ENCODE data around the gene ARG2. TPM values are rescaled to one million over a fixed set of nuclear protein-coding genes. Genes with fewer than 3 reads are reported as not detected.
A peak's percentile ranks its signal among the peaks of the same experiment; 100 is the strongest.
"Not testable (repeated sequence)": the region's sequence is repeated elsewhere in the genome, so short reads cannot be mapped to it uniquely, and the experiment has no call there.

ARG2 gene
- total RNA-seq, 1 experiment from 2014 or later, result 35.6 TPM

- POLR2A ChIA-PET (ENCODE audit: low non-redundant PET), result no interaction called here
- Histone ChIP-seq H3K9me3 (ENCODE audit: low read depth, low read length, poor library complexity, severe bottlenecking) (no peaks in the 10 kb centered on the region), H3K36me3 (ENCODE audit: insufficient read depth, low read length, poor library complexity, severe bottlenecking) (no peaks in the 10 kb centered on the region), H3K4me3 (ENCODE audit: low read depth, low read length, poor library complexity, severe bottlenecking) (peak overlapping the region; percentile 69), H3K4me1 (ENCODE audit: insufficient read depth, low read length, poor library complexity, severe bottlenecking) (peaks cover 31% of the 10 kb centered on the region), H3K27me3 (replicated peaks; ENCODE audit: insufficient read depth, low read depth, low read length, poor library complexity) (no peaks in the 10 kb centered on the region), H3K27ac (ENCODE audit: low read depth, low read length, poor library complexity, severe bottlenecking) (peak overlapping the region; percentile 30)
- peak; percentile 35 for DNase-seq (ENCODE audit: low spot score)
- no TSS peak for BruUV-seq (replicated peaks)
- CTCF ChIA-PET, result interaction anchor here (0.7 to 2.4 kb wide), 3 partner anchors 20 to 1196 kb away, joined by 3 to 17 read pairs (median 4); partner anchors contain the start of gene PIGH
- intact Hi-C loops (cut with micrococcal nuclease; ENCODE audit: unreplicated experiment), result no loop called here
- TF ChIP-seq CTCF (conservative IDR thresholded peaks at IDR 0.05; ENCODE audit: low read depth, low read length) (no peak), EZH2 (IDR thresholded peaks at IDR 0.05; ENCODE audit: borderline replicate concordance, low read depth, low read length, poor library complexity, severe bottlenecking) (no peak)
Measured at GRCh38 chr14:67620217-67620785, 581 bp downstream of the ARG2 start.

- TF ChIP-seq CTCF (conservative IDR thresholded peaks at IDR 0.05; ENCODE audit: low read depth, low read length), result no peak
- TF ChIP-seq EZH2 (IDR thresholded peaks at IDR 0.05; ENCODE audit: borderline replicate concordance, low read depth, low read length, poor library complexity, severe bottlenecking), result no peak
- BruUV-seq (replicated peaks), result no TSS peak
- Histone ChIP-seq H3K27me3 (replicated peaks; ENCODE audit: insufficient read depth, low read depth, low read length, poor library complexity) (no peaks in the 10 kb centered on the region), H3K4me3 (ENCODE audit: low read depth, low read length, poor library complexity, severe bottlenecking) (no peak overlapping the region), H3K9me3 (ENCODE audit: low read depth, low read length, poor library complexity, severe bottlenecking) (no peaks in the 10 kb centered on the region), H3K36me3 (ENCODE audit: insufficient read depth, low read length, poor library complexity, severe bottlenecking) (no peaks in the 10 kb centered on the region), H3K27ac (ENCODE audit: low read depth, low read length, poor library complexity, severe bottlenecking) (peak overlapping the region; percentile 47), H3K4me1 (ENCODE audit: insufficient read depth, low read length, poor library complexity, severe bottlenecking) (peaks cover 31% of the 10 kb centered on the region)
- POLR2A ChIA-PET (ENCODE audit: low non-redundant PET), result interaction anchor here (0.6 to 0.7 kb wide), 2 partner anchors 19 to 54 kb away, joined by 4 read pairs; no protein-coding TSS in a partner anchor
- CTCF ChIA-PET, result interaction anchor here (1.1 kb wide), 1 partner anchor 44 kb away, joined by 5 read pairs; no protein-coding TSS in a partner anchor
- DNase-seq (ENCODE audit: low spot score), result peak; percentile 86
- intact Hi-C loops (cut with micrococcal nuclease; ENCODE audit: unreplicated experiment), result no loop called here
Measured at GRCh38 chr14:67622675-67623074, 3.0 kb downstream of the ARG2 start.

GRCh38 chr14:67623114-67623513 is 3.4 kb downstream of the ARG2 start:
- ChIA-PET CTCF (interaction anchor here (1.1 kb wide), 1 partner anchor 44 kb away, joined by 5 read pairs; no protein-coding TSS in a partner anchor), POLR2A (ENCODE audit: low non-redundant PET) (interaction anchor here (0.7 kb wide), 1 partner anchor 19 kb away, joined by 4 read pairs; no protein-coding TSS in a partner anchor)
- H3K4me1 ChIP-seq (ENCODE audit: insufficient read depth, low read length, poor library complexity, severe bottlenecking), result peaks cover 31% of the 10 kb centered on the region
- H3K9me3 ChIP-seq (ENCODE audit: low read depth, low read length, poor library complexity, severe bottlenecking), result no peaks in the 10 kb centered on the region
- intact Hi-C loops (cut with micrococcal nuclease; ENCODE audit: unreplicated experiment), result no loop called here
- TF ChIP-seq EZH2 (IDR thresholded peaks at IDR 0.05; ENCODE audit: borderline replicate concordance, low read depth, low read length, poor library complexity, severe bottlenecking) (no peak), CTCF (conservative IDR thresholded peaks at IDR 0.05; ENCODE audit: low read depth, low read length) (no peak)
- H3K36me3 ChIP-seq (ENCODE audit: insufficient read depth, low read length, poor library complexity, severe bottlenecking), result no peaks in the 10 kb centered on the region
- no peaks in the 10 kb centered on the region for H3K27me3 ChIP-seq (replicated peaks; ENCODE audit: insufficient read depth, low read depth, low read length, poor library complexity)
- no TSS peak for BruUV-seq (replicated peaks)
- DNase-seq (ENCODE audit: low spot score), result peak; percentile 28
- peak overlapping the region; percentile 47 for H3K27ac ChIP-seq (ENCODE audit: low read depth, low read length, poor library complexity, severe bottlenecking)
- H3K4me3 ChIP-seq (ENCODE audit: low read depth, low read length, poor library complexity, severe bottlenecking), result no peak overlapping the region

GRCh38 chr14:67626131-67626530 is 6.4 kb downstream of the ARG2 start:
- CTCF ChIA-PET; H3K27ac ChIP-seq (ENCODE audit: low read depth, low read length, poor library complexity, severe bottlenecking); DNase-seq (ENCODE audit: low spot score); H3K4me3 ChIP-seq (ENCODE audit: low read depth, low read length, poor library complexity, severe bottlenecking); H3K9me3 ChIP-seq (ENCODE audit: low read depth, low read length, poor library complexity, severe bottlenecking); BruUV-seq (replicated peaks); H3K36me3 ChIP-seq (ENCODE audit: insufficient read depth, low read length, poor library complexity, severe bottlenecking); H3K27me3 ChIP-seq (replicated peaks; ENCODE audit: insufficient read depth, low read depth, low read length, poor library complexity); POLR2A ChIA-PET (ENCODE audit: low non-redundant PET); intact Hi-C loops (cut with micrococcal nuclease; ENCODE audit: unreplicated experiment): not testable (repeated sequence)
- H3K4me1 ChIP-seq (ENCODE audit: insufficient read depth, low read length, poor library complexity, severe bottlenecking), result peaks cover 16% of the 10 kb centered on the region

Data from A673 (cell line).